GM06990 (cell line): ENCODE measurements around the gene DTWD2.
"Not testable (repeated sequence)": the region's sequence is repeated elsewhere in the genome, so short reads cannot be mapped to it uniquely, and the experiment has no call there.

Source experiments
- DNase-seq: peaks from one replicate; pipeline ENCODE4 v3.0.0-alpha.2; 2011; ENCODE audit not compliant: insufficient read length; ENCODE audit errors: extremely low read depth
- H3K27me3 ChIP-seq: replicated peaks from 2 replicates; pipeline ENCODE4 v1.6.0; 2011; ENCODE audit warnings: low read length; ENCODE audit not compliant: control insufficient read depth, insufficient read depth
- H3K36me3 ChIP-seq: 2 replicates; pipeline ENCODE4 v1.5.1; 2011; ENCODE audit warnings: low read length; ENCODE audit not compliant: control insufficient read depth, insufficient read depth
- H3K4me3 ChIP-seq: replicated peaks from 2 replicates; pipeline ENCODE4 v1.5.1; 2011; ENCODE audit warnings: low read depth, mild to moderate bottlenecking, control low read depth, low read length
- CTCF ChIP-seq: IDR thresholded peaks from 2 replicates; pipeline ENCODE4 v1.5.1; 2011; ENCODE audit warnings: low read length, control low read depth, mild to moderate bottlenecking, inconsistent platforms; ENCODE audit not compliant: insufficient read depth, poor library complexity, severe bottlenecking

The DTWD2 gene

GRCh38 chr5:118873417-118873816 is 114.9 kb downstream of the DTWD2 start:
- H3K36me3 ChIP-seq: no peaks in the 10 kb centered on the region
- TF ChIP-seq CTCF: no peak
- no peaks in the 10 kb centered on the region for H3K27me3 ChIP-seq
- DNase-seq: no peak
- H3K4me3 ChIP-seq: no peak overlapping the region

GRCh38 chr5:118863345-118863744 is 125.0 kb downstream of the DTWD2 start:
- no peak for DNase-seq
- H3K4me3 ChIP-seq: no peak overlapping the region
- TF ChIP-seq CTCF: no peak

GRCh38 chr5:118862596-118862995 is 125.8 kb downstream of the DTWD2 start:
- no peak overlapping the region for H3K4me3 ChIP-seq
- H3K27me3 ChIP-seq: no peaks in the 10 kb centered on the region
- DNase-seq: no peak
- no peaks in the 10 kb centered on the region for H3K36me3 ChIP-seq
- no peak for TF ChIP-seq CTCF

More at GRCh38 chr5:118863345-118863744, 125.0 kb downstream of the DTWD2 start:
- H3K36me3 ChIP-seq: no peaks in the 10 kb centered on the region
- H3K27me3 ChIP-seq: no peaks in the 10 kb centered on the region

- Histone ChIP-seq H3K27me3 (no peaks in the 10 kb centered on the region), H3K4me3 (no peak overlapping the region), H3K36me3 (no peaks in the 10 kb centered on the region)
- no peak for DNase-seq
- no peak for TF ChIP-seq CTCF
These were observed 130.6 kb downstream of the DTWD2 start for GRCh38 chr5:118857700-118858099.

- TF ChIP-seq CTCF: no peak
- Histone ChIP-seq H3K4me3 (no peak overlapping the region), H3K36me3 (no peaks in the 10 kb centered on the region), H3K27me3 (no peaks in the 10 kb centered on the region)
- no peak for DNase-seq
These were observed 133.5 kb downstream of the DTWD2 start for GRCh38 chr5:118854819-118855218.

- H3K4me3 ChIP-seq, H3K36me3 ChIP-seq, H3K27me3 ChIP-seq, DNase-seq: not testable (repeated sequence)
These were observed 136.6 kb downstream of the DTWD2 start for GRCh38 chr5:118851785-118852184.

GRCh38 chr5:118849507-118849906 is 138.8 kb downstream of the DTWD2 start:
- not testable (repeated sequence) for H3K27me3 ChIP-seq, H3K4me3 ChIP-seq, H3K36me3 ChIP-seq, DNase-seq
